ENCODE measurements around the gene BBS9. TPM values are rescaled to one million over a fixed set of nuclear protein-coding genes. Genes with fewer than 3 reads are reported as not detected.

The BBS9 gene
- total RNA-seq, 5 donors from 2014 or later (not counting 1 experiment from before 2014, with no cell fraction given) = 18.5 to 28.8 (median 20.9) TPM

- no peak overlapping the region for H3K4me3 ChIP-seq (ENCODE audit: control insufficient read depth in 1 of 2, extremely low read depth in 1 of 2, low read length in 1 of 2)
- DNase-seq = no peak
- H3K36me3 ChIP-seq (ENCODE audit: control insufficient read depth in 2 of 2, extremely low read depth in 1 of 2, insufficient read depth in 1 of 2, low read length in 1 of 2) = no peaks in the 10 kb centered on the region
- no peaks in the 10 kb centered on the region for H3K27me3 ChIP-seq (replicated peaks in 1 of 2; ENCODE audit: control insufficient read depth in 2 of 2, extremely low read depth in 1 of 2, insufficient read depth in 2 of 2, low read length in 1 of 2)
- ChIA-PET CTCF (no interaction called here), POLR2A (no interaction called here)
- H3K27ac Mint-ChIP-seq = no peak overlapping the region
- H3K27me3 Mint-ChIP-seq = no peaks in the 10 kb centered on the region
- no peak for ATAC-seq (replicated peaks in 1 of 4)
- WGBS (ENCODE audit: insufficient coverage) = 100% methylated on average over 4 of the region's 6 CpGs
- H3K4me3 Mint-ChIP-seq = no peak overlapping the region
- no peaks in the 10 kb centered on the region for H3K4me1 Mint-ChIP-seq
- H3K4me1 ChIP-seq (ENCODE audit: control insufficient read depth in 1 of 2, extremely low read depth in 1 of 2, insufficient read depth in 2 of 2, low read length in 2 of 2) = no peaks in the 10 kb centered on the region
- no peaks in the 10 kb centered on the region for H3K9me3 Mint-ChIP-seq
- H3K9me3 ChIP-seq = no peaks in the 10 kb centered on the region
- peaks cover 4% of the 10 kb centered on the region for H3K36me3 Mint-ChIP-seq
- H3K27ac ChIP-seq (ENCODE audit: low read length) = no peak overlapping the region
These were observed 429.4 kb downstream of the BBS9 start for GRCh38 chr7:33558549-33559323.

DNA sequence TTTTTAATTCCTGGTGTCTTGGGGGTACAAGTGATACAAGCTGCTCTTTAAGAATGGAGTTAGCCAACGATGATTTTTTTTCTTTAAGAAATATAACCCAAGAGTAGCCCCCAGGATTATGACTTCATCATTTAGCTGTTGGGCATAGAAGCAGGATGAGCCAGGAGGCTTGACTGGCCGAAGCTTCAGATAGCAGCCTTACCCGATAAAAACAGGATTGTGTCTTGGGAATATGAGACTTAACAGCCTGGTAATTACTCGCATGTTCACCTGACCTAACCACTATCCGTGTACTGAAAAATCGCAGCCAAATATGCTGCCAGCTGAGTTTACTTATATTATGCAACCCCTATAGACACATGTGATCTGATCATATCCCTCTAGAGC lies 430.0 kb downstream of the BBS9 start:
- ChIA-PET POLR2A (no interaction called here), CTCF (no interaction called here)
- Histone ChIP-seq H3K9me3 (no peaks in the 10 kb centered on the region), H3K4me3 (ENCODE audit: control insufficient read depth in 1 of 2, extremely low read depth in 1 of 2, low read length in 1 of 2) (no peak overlapping the region), H3K27me3 (replicated peaks in 1 of 2; ENCODE audit: control insufficient read depth in 2 of 2, extremely low read depth in 1 of 2, insufficient read depth in 2 of 2, low read length in 1 of 2) (no peaks in the 10 kb centered on the region), H3K4me1 (ENCODE audit: control insufficient read depth in 1 of 2, extremely low read depth in 1 of 2, insufficient read depth in 2 of 2, low read length in 2 of 2) (no peaks in the 10 kb centered on the region), H3K27ac (ENCODE audit: low read length) (no peak overlapping the region), H3K36me3 (ENCODE audit: control insufficient read depth in 2 of 2, extremely low read depth in 1 of 2, insufficient read depth in 1 of 2, low read length in 1 of 2) (no peaks in the 10 kb centered on the region)
- H3K4me1 Mint-ChIP-seq = no peaks in the 10 kb centered on the region
- H3K9me3 Mint-ChIP-seq = no peaks in the 10 kb centered on the region
- peaks cover 4% of the 10 kb centered on the region for H3K36me3 Mint-ChIP-seq
- no peak overlapping the region for H3K27ac Mint-ChIP-seq
- DNase-seq (no peak), ATAC-seq (replicated peaks in 1 of 4) (no peak)
- WGBS (ENCODE audit: insufficient coverage) = 90% methylated on average over 2 of the region's 6 CpGs
- no peak overlapping the region for H3K4me3 Mint-ChIP-seq
- H3K27me3 Mint-ChIP-seq = no peaks in the 10 kb centered on the region

DNA sequence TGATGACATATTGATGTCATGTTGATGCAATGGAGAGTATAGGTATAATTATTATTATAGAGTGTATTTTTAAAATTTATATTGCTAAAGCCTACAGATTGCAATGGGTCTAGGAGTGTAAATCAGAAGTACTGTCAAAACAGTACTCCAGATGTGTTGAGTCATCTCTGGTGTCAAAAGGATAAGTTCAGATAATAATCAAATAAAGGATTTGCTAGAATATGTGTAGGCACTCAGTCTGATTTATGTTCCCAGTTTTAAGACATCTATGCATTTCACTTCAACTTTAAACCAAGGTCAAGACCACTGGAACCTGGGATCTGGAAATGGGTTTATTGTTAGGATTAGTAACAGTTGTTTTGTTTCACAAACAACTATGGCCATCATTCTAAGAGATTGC lies 433.6 kb downstream of the BBS9 start:
- no peak for DNase-seq
- no peak for ATAC-seq (replicated peaks in 1 of 4)
- Mint-ChIP-seq H3K9me3 (no peaks in the 10 kb centered on the region), H3K27me3 (no peaks in the 10 kb centered on the region), H3K4me1 (no peaks in the 10 kb centered on the region), H3K36me3 (peaks cover 12% of the 10 kb centered on the region), H3K4me3 (no peak overlapping the region), H3K27ac (no peak overlapping the region)
- Histone ChIP-seq H3K4me3 (ENCODE audit: control insufficient read depth in 1 of 2, extremely low read depth in 1 of 2, low read length in 1 of 2) (no peak overlapping the region), H3K4me1 (ENCODE audit: control insufficient read depth in 1 of 2, extremely low read depth in 1 of 2, insufficient read depth in 2 of 2, low read length in 2 of 2) (no peaks in the 10 kb centered on the region), H3K9me3 (no peaks in the 10 kb centered on the region), H3K27ac (ENCODE audit: low read length) (no peak overlapping the region), H3K27me3 (replicated peaks in 1 of 2; ENCODE audit: control insufficient read depth in 2 of 2, extremely low read depth in 1 of 2, insufficient read depth in 2 of 2, low read length in 1 of 2) (no peaks in the 10 kb centered on the region), H3K36me3 (ENCODE audit: control insufficient read depth in 2 of 2, extremely low read depth in 1 of 2, insufficient read depth in 1 of 2, low read length in 1 of 2) (no peaks in the 10 kb centered on the region)
- ChIA-PET POLR2A (no interaction called here), CTCF (no interaction called here)

DNA sequence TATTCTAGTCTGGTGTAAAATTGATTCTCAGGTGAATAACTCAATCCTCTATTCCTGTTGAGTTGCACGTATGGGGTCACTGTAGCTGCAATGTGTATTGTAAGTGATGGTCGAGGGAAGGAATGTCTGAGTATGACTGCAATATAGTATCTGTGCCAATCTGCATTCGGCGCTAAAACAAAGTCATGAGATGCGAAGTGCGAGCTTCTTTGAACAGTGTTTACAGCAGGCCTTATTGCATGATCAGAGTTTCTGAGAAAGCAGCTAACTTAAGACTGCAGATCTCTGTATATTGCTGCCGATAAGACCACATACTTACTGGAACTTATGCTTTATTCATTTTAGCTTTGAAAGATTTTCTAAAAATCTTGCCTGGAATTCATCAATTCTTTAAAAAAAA lies 434.3 kb downstream of the BBS9 start:
- H3K4me1 Mint-ChIP-seq = no peaks in the 10 kb centered on the region

DNA sequence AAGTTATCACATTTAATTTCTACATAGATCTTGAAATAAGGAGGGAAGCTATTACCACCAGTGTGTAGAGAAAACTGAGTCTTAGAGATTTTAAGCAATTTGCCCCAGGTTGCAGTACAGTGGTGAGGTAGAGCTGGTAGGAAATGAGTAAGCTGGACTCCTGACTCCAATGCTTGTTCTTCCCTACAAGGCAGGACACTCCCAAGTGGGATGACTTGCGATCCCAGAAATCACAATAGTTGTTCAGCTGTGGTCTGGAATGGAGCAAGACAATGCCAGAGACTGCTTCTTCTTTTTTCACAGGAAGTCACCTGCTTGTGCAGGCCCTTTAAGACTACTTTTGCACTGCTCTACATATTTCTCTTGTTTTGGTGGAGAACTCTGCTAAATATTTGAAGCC lies 448.8 kb downstream of the BBS9 start:
- H3K36me3 ChIP-seq (ENCODE audit: control insufficient read depth in 2 of 2, extremely low read depth in 1 of 2, insufficient read depth in 1 of 2, low read length in 1 of 2) = no peaks in the 10 kb centered on the region
- Mint-ChIP-seq H3K27me3 (no peaks in the 10 kb centered on the region), H3K4me3 (no peak overlapping the region), H3K9me3 (peaks cover 7 to 20% (median 7%) of the 10 kb centered on the region in 3 donors), H3K36me3 (peaks cover 31% of the 10 kb centered on the region), H3K4me1 (no peaks in the 10 kb centered on the region), H3K27ac (no peak overlapping the region)
- no peak for DNase-seq
- no peaks in the 10 kb centered on the region for H3K4me1 ChIP-seq (ENCODE audit: control insufficient read depth in 1 of 2, extremely low read depth in 1 of 2, insufficient read depth in 2 of 2, low read length in 2 of 2)
- POLR2A ChIA-PET = no interaction called here
- H3K9me3 ChIP-seq = no peaks in the 10 kb centered on the region
- CTCF ChIA-PET = no interaction called here
- H3K27me3 ChIP-seq (replicated peaks in 1 of 2; ENCODE audit: control insufficient read depth in 2 of 2, extremely low read depth in 1 of 2, insufficient read depth in 2 of 2, low read length in 1 of 2) = no peaks in the 10 kb centered on the region
- no peak for ATAC-seq (replicated peaks in 1 of 4)
- H3K27ac ChIP-seq (ENCODE audit: low read length) = no peak overlapping the region
- no CpG with 5 or more reads among the region's 1 CpG for WGBS (ENCODE audit: insufficient coverage)
- no peak overlapping the region for H3K4me3 ChIP-seq (ENCODE audit: control insufficient read depth in 1 of 2, extremely low read depth in 1 of 2, low read length in 1 of 2)

More for the DNA sequence above, 434.3 kb downstream of the BBS9 start:
- ChIA-PET POLR2A (no interaction called here), CTCF (interaction anchor here in 1 of 2 donors (0.5 kb wide), 1 partner anchor 215 kb away, joined by 3 read pairs; no protein-coding TSS in a partner anchor)
- no peaks in the 10 kb centered on the region for H3K9me3 ChIP-seq
- WGBS (ENCODE audit: insufficient coverage) = 97% methylated on average over 6 of the region's 7 CpGs
- no peak overlapping the region for H3K27ac Mint-ChIP-seq
- H3K36me3 ChIP-seq (ENCODE audit: control insufficient read depth in 2 of 2, extremely low read depth in 1 of 2, insufficient read depth in 1 of 2, low read length in 1 of 2) = no peaks in the 10 kb centered on the region
- H3K36me3 Mint-ChIP-seq = peaks cover 14% of the 10 kb centered on the region
- DNase-seq = no peak
- H3K4me3 ChIP-seq (ENCODE audit: control insufficient read depth in 1 of 2, extremely low read depth in 1 of 2, low read length in 1 of 2) = no peak overlapping the region
- ATAC-seq (replicated peaks in 1 of 4) = no peak
- H3K4me3 Mint-ChIP-seq = no peak overlapping the region
- H3K27ac ChIP-seq (ENCODE audit: low read length) = no peak overlapping the region
- no peaks in the 10 kb centered on the region for H3K27me3 Mint-ChIP-seq
- H3K9me3 Mint-ChIP-seq = no peaks in the 10 kb centered on the region
- H3K27me3 ChIP-seq (replicated peaks in 1 of 2; ENCODE audit: control insufficient read depth in 2 of 2, extremely low read depth in 1 of 2, insufficient read depth in 2 of 2, low read length in 1 of 2) = no peaks in the 10 kb centered on the region
- no peaks in the 10 kb centered on the region for H3K4me1 ChIP-seq (ENCODE audit: control insufficient read depth in 1 of 2, extremely low read depth in 1 of 2, insufficient read depth in 2 of 2, low read length in 2 of 2)

DNA sequence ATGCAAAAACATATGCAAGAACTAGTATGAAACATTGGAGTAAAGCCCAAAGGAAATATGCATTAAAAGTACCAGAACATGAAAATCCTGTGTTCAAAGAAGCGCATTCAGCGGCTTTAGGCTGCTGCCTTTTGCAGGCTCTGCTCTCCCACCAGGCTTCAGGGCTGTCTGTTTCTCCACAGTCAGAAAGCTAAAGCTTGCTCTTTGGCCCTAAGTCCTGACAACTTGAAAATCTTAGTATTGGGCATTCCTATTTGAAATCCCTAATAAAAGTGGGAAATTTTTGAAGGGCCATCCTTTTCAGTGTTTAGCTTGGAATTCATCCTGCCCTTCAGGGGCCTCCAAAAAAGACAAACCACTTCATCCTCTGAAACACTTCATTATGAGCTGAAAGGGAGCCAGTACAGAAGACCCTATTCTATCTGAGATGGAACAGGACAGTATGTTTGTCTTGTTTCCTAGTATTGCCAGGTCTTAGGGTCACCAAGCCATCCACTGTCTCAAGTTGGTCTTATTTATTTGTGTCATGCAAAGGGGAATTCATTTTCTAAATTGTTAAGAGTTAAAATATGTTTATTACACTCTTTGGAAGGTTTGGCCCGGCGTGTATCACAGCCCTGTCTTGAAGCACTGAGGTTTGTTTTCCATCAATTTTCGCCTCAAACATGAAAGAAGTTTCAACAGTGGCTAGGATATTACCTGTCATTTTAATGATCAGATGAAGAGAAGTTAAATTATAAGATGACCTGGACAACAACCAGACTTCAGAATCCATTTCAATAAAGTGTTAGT lies 449.7 kb downstream of the BBS9 start:
- DNase-seq (no peak), ATAC-seq (replicated peaks in 1 of 4) (no peak)
- peaks cover 3 to 18% (median 7%) of the 10 kb centered on the region in 3 donors for H3K9me3 Mint-ChIP-seq
- no peaks in the 10 kb centered on the region for H3K27me3 Mint-ChIP-seq
- no peak overlapping the region for H3K4me3 Mint-ChIP-seq
- ChIA-PET POLR2A (no interaction called here), CTCF (no interaction called here)
- no peaks in the 10 kb centered on the region for H3K9me3 ChIP-seq
- H3K4me3 ChIP-seq (ENCODE audit: control insufficient read depth in 1 of 2, extremely low read depth in 1 of 2, low read length in 1 of 2) = no peak overlapping the region
- no peaks in the 10 kb centered on the region for H3K27me3 ChIP-seq (replicated peaks in 1 of 2; ENCODE audit: control insufficient read depth in 2 of 2, extremely low read depth in 1 of 2, insufficient read depth in 2 of 2, low read length in 1 of 2)
- H3K27ac ChIP-seq (ENCODE audit: low read length) = no peak overlapping the region
- H3K36me3 Mint-ChIP-seq = peaks cover 22% of the 10 kb centered on the region
- WGBS (ENCODE audit: insufficient coverage) = 100% methylated on average over 2 of the region's 5 CpGs
- no peaks in the 10 kb centered on the region for H3K4me1 Mint-ChIP-seq
- H3K36me3 ChIP-seq (ENCODE audit: control insufficient read depth in 2 of 2, extremely low read depth in 1 of 2, insufficient read depth in 1 of 2, low read length in 1 of 2) = no peaks in the 10 kb centered on the region
- no peak overlapping the region for H3K27ac Mint-ChIP-seq
- no peaks in the 10 kb centered on the region for H3K4me1 ChIP-seq (ENCODE audit: control insufficient read depth in 1 of 2, extremely low read depth in 1 of 2, insufficient read depth in 2 of 2, low read length in 2 of 2)

Data from T-cell (primary cell).